Glomerular visceral epithelial cell (primary cell): ENCODE results near the gene AATF.

Experiments
- DNase-seq: peaks from one replicate; pipeline ENCODE4 v3.0.0-alpha.2; 2016; ENCODE audit errors: extremely low spot score

Gene AATF

GRCh38 chr17:36979565-36979941, 30.8 kb downstream of the AATF start:
- no peak for DNase-seq

DNA sequence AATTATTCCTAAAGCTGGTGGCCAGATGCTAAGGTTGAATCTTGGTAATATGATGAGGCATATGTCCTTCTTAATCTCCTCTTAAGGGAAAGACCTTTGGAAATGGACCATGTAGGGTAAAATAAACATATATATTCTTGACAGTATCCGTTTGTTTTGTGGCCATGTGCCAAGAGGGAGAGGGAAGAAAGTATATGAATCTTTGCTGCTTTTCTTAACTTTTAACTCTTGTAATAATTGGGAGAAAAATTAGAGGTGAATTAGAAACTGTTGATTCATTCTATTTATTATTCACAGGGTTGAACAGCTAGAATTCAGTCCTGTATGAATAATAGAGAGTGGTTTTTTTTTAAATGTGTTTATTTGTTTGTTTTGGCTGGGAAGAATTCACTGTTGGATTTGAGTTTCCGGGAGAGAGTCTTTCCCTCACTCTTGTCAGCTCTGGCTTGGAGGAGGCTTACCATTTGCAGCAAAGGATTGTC, 31.6 kb downstream of the AATF start:
- DNase-seq, result no peak

DNA sequence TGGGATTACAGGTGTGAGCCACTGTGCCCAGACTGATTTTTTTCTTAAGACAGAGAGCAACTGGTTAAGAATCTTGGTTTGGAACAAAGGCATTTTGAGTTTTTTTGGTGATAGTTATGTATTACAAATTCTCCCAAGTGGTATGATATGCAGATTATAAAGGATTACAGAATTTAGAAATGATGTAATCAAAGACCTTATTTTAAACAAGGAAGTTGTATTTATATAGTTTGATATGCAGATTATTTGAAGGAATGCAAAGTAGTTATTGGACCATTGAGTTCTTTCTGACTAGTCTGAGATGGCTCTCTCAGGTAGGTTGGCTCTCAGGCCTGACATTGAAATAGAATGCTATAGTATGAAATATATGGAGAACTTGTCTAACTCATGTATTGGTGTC, 34.9 kb downstream of the AATF start:
- DNase-seq, result no peak

- DNase-seq, result no peak
Measured at GRCh38 chr17:36989173-36989572, 40.4 kb downstream of the AATF start.

GRCh38 chr17:36992701-36993100, 43.9 kb downstream of the AATF start:
- no peak for DNase-seq

DNA sequence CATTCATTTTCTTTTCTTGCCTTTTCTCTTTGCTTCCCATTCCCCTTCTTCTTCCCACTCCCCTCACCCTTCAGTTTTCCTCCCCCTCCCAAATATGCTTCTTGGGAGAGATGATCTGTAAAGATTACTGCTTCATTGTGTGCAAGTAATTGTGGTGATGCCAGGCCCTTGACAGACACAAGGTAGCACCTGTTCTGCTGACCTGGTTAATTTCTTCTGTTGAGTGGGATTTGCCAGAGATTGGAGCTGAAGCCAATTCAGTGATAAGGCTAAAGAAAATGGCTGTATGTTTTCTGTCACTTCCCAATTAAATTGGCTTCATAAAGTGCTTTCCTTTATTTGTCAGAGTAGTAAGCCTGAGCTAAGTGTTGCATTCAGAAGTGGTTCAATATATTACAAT, 44.5 kb downstream of the AATF start:
- DNase-seq, result no peak

DNA sequence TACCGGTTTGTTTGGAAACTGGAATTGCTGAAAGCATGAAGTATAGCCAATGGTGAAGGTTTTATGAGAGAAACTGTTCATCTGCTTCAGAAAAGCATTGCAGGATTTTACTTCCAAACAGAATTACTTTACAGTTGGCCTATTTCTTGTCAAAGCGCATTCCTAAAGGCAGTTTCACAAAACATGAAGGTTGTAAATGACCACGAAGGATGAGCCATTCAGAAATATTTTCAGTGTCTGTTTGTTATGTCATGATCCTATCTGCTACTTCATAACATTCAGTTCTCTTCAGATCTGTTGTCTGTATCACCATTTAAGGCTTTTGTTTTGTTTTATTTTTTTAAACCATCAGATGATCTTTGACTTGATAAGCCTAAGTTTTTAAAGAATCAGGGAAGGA, 45.7 kb downstream of the AATF start:
- DNase-seq, result peak; percentile 14

- no peak for DNase-seq
Measured at GRCh38 chr17:36999471-36999870, 50.7 kb downstream of the AATF start.

DNA sequence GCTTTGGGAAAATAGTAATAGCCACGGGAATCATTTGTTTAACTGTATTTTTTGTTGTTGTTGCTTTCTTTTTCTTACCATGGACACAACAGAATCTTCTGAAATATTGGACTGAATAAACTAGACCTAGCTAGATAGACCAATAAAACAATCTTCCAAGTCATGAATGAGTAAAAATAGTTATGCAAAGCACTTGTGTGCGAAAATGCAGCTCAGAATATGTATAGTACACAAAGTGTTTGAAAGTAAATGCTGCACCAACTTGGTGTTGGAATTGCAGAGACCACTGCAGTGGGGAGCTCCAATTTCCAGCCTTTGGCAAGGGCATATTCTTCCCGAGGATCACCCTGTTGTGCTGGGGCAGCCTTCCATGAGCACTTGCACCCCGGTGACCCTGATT, 68.0 kb downstream of the AATF start:
- DNase-seq, result no peak

- no peak for DNase-seq
Measured at GRCh38 chr17:37017404-37017803, 68.7 kb downstream of the AATF start.

DNA sequence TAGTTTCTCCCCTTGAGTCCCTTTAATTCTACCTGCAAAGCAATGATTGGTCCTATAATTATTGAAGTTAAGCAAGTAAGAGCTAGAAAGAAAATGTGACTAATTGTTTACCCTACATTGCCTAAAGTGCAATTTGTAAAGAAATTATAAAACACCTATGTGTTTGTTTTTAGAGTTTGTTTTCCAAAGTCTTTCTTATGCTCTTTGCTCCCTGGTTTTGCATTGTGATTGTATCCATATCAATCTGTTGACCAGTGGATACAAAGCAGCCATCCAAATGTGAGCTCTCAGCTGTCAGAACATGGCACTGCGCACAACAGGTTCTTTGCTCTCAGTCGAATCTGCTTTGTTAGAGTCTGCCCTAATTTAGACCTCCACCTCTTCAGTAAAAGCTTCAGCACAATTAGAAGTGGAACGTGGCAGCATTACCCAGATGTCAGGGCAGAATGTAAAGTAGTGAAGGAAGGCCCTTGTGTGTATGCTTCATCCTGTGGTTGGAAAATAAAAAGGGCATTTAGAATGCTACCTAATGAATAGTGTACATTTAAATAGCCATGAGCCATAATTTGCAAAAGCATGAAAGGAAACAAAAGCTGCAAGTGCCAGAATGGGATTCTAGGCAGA, 70.5 kb downstream of the AATF start:
- no peak for DNase-seq

GRCh38 chr17:37019741-37020129, 71.0 kb downstream of the AATF start:
- DNase-seq, result no peak

DNA sequence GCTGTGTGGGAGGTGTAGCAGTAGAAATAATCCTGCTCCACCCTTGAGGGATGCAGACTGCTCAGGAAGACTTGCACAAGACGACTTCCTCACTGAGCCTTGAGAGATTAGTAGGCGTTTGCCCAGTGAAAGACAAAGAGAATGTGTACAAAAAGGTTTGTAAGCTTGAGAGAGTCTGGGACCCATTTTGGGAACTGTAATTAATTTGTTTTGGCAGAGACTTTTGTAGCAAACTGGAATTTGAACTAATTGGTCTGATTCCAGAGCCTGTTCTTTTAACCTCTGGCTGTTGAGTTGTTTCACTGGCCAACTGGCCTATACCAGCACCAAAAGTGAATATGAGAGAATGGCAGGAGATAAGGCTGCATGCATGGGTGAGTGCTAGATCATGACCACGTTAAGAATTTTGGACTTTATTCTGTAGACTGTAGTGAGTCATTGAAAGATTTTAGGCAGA, 75.5 kb downstream of the AATF start:
- DNase-seq, result no peak

GRCh38 chr17:37025238-37025637, 76.5 kb downstream of the AATF start:
- no peak for DNase-seq

GRCh38 chr17:37025847-37026530, 77.2 kb downstream of the AATF start:
- DNase-seq, result no peak

- DNase-seq, result no peak
Measured at GRCh38 chr17:37026531-37026869, 77.7 kb downstream of the AATF start.

DNA sequence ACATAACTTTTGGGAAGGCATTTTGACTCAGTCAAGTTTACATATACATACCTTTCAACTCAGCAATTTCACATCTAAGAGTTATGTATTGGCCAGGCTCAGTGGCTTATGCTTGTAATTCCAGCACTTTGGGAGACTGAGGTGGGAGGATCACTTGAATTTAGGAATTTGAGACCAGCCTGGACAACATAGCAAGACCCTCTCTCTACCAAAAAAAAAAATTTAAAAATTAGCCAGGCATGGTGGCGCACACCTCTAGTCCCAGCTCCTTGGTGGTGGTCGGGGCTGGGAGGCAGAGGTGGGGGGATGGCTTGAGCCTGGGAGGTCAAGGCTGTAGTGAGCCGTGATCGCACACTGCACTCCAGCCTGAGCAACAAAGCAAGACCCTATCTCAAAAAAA, 79.3 kb downstream of the AATF start:
- DNase-seq, result no peak

DNA sequence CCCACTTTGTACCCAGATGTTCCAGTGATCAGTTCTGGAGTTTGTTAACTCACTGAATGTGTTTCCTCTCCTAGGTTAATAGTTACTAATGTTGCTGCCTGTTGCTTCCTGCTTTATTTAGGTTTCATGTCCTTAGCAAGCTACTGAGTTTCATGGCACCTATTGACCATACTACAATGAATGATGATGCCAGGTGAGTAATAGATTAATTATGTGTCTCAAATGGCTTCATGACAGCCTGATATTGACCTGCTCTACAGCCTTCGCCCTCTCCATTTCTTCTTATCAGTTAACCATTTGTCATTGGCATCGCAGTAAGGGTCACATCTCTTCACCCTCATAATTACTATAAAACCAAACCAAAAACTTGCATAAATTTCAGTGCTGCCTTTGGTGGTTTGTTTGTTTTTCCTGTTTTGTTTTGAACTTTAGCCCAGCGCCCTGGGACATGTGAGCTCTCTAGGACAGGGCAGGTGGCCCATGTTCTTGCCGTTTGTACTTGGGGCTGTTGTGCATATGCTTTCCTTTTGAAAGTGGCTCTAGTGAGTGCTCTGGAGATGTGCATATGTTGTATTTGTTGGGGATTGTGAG, 82.8 kb downstream of the AATF start:
- DNase-seq, result no peak

DNA sequence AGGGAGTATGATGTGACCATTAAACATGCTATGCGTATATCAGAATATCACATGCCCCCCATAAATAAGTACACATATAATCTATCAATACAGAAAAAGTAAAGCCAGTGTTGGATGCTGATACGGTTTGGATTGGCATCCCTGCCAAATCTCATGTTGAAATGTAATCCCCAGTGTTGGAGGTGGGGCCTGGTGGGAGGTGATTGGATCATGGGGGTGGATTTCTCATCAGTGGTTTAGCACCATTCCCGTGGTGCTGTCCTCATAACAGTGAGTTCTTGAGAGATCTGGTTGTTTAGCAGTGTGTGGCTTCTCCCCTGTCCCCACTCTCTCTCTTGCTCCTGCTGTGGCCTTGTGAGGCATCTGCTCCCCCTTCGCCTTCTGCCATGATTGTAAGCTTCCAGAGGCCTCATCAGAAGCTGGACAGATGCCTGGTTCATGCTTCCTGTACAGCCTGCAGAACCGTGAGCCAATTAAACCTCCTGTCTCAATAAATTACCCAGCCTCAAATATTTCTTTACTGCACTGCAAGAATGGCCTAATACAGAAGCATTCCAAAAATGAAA, 88.9 kb downstream of the AATF start:
- no peak for DNase-seq

DNA sequence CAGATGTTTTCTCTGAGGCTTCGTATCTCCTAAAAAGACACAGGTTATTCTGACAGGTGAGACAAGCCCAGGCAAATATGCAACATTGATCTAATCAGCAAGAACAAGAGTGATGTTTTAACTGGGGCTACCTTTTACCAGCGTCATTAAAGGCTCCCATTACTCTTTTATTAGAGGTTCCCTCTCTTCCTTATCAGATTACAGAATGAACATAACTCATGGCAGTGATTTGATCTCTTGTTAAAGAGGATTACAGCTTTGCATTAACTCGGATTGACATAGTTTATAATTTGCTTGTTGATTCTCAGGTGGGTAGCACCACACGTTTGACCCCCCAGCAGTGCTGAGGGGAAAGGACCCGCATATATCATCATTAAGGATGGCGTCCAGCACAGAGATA, 90.5 kb downstream of the AATF start:
- no peak for DNase-seq

- DNase-seq, result no peak
Measured at GRCh38 chr17:37041932-37042331, 93.2 kb downstream of the AATF start.

- DNase-seq, result no peak
Measured at GRCh38 chr17:37043201-37043600, 94.4 kb downstream of the AATF start.

GRCh38 chr17:37045351-37045922, 96.7 kb downstream of the AATF start:
- DNase-seq, result no peak
